ENCODE results near the gene CNOT10.

- no peak for TF ChIP-seq EP300 (IDR thresholded peaks at IDR 0.05)
- TF ChIP-seq POLR2A (IDR thresholded peaks at IDR 0.05) = no peak
- no peak for TF ChIP-seq CTCF (IDR thresholded peaks at IDR 0.05)
These were observed 112.8 kb downstream of the CNOT10 start for GRCh38 chr3:32797776-32798175.

Measured in suprapubic skin (tissue), 3 donors.